Type B pancreatic cell (in vitro differentiated cells): ENCODE results near the gene ZNF302. TPM values are rescaled to one million over a fixed set of nuclear protein-coding genes. Genes with fewer than 3 reads are reported as not detected.

ENCODE experiments used
- DNase-seq: peaks from one replicate; pipeline ENCODE4 v3.0.0; 2021; ENCODE audit warnings: mixed read lengths; ENCODE audit not compliant: unreplicated experiment; ENCODE audit errors: extremely low spot score
- H3K27ac Mint-ChIP-seq: 2 replicates; pipeline ENCODE4 v1.8.0; 2021; ENCODE audit warnings: mild to moderate bottlenecking, mixed read lengths
- H3K27me3 Mint-ChIP-seq: 2 replicates; pipeline ENCODE4 v1.8.0; 2021; ENCODE audit warnings: mixed read lengths
- H3K36me3 Mint-ChIP-seq: 2 replicates; pipeline ENCODE4 v1.8.0; 2021; ENCODE audit warnings: mixed read lengths
- H3K4me1 Mint-ChIP-seq: one replicate; pipeline ENCODE4 v1.8.0; 2021; ENCODE audit warnings: mixed read lengths; ENCODE audit not compliant: unreplicated experiment
- H3K4me3 Mint-ChIP-seq: 2 replicates; pipeline ENCODE4 v1.8.0; 2021; ENCODE audit warnings: mild to moderate bottlenecking, mixed read lengths
- H3K9me3 Mint-ChIP-seq: 2 replicates; pipeline ENCODE4 v1.8.0; 2021; ENCODE audit warnings: mixed read lengths
- total RNA-seq: library from RNA; stranded (reverse); gene quantifications from 2 replicates; pipeline ENCODE4 v1.2.1, GENCODE V29; 2021; ENCODE audit warnings: low replicate concordance
- TF ChIP-seq, protein P1 (sequence below): fragments of 200-600 bp; sonication (generic); conservative IDR thresholded peaks from 2 replicates; pipeline ENCODE4 v1.5.0; 2021; ENCODE audit warnings: antibody characterized with exemption, mild to moderate bottlenecking

The ZNF302 gene
- total RNA-seq, 1 donor from 2014 or later, result 41.5 TPM

GRCh38 chr19:34673590-34673989 is 3.9 kb upstream of the ZNF302 start:
- H3K4me3 Mint-ChIP-seq, result no peak overlapping the region
- H3K4me1 Mint-ChIP-seq, result no peaks in the 10 kb centered on the region
- H3K9me3 Mint-ChIP-seq, result no peaks in the 10 kb centered on the region

DNA sequence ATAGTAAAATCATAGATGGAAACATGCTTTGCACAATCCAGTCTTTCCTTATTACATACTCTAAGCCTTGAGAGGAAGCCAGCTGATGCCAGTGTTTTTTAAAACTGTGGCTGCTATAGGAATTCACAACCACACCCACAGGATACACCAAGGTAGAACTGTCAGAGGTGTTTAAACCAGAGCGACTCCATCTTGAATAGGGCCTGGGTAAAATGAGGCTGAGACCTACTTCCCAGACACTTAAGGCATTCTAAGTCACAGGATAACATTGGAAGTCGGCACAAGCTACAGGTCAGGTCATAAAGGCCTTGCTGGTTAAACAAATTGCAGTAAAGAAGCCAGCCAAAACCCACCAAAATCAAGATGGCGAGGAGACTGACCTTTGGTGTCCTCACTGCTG is 2.2 kb upstream of the ZNF302 start:
- H3K4me3 Mint-ChIP-seq, result peak overlapping the region; percentile 44
- TF ChIP-seq, protein P1, sequence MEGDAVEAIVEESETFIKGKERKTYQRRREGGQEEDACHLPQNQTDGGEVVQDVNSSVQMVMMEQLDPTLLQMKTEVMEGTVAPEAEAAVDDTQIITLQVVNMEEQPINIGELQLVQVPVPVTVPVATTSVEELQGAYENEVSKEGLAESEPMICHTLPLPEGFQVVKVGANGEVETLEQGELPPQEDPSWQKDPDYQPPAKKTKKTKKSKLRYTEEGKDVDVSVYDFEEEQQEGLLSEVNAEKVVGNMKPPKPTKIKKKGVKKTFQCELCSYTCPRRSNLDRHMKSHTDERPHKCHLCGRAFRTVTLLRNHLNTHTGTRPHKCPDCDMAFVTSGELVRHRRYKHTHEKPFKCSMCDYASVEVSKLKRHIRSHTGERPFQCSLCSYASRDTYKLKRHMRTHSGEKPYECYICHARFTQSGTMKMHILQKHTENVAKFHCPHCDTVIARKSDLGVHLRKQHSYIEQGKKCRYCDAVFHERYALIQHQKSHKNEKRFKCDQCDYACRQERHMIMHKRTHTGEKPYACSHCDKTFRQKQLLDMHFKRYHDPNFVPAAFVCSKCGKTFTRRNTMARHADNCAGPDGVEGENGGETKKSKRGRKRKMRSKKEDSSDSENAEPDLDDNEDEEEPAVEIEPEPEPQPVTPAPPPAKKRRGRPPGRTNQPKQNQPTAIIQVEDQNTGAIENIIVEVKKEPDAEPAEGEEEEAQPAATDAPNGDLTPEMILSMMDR, result no peak
- H3K36me3 Mint-ChIP-seq, result peaks cover 19% of the 10 kb centered on the region
- peaks cover 6% of the 10 kb centered on the region for H3K4me1 Mint-ChIP-seq
- DNase-seq, result no peak
- H3K9me3 Mint-ChIP-seq, result peaks cover 7% of the 10 kb centered on the region
- no peak overlapping the region for H3K27ac Mint-ChIP-seq
- no peaks in the 10 kb centered on the region for H3K27me3 Mint-ChIP-seq

More at GRCh38 chr19:34673590-34673989, 3.9 kb upstream of the ZNF302 start:
- TF ChIP-seq, protein P1, result no peak
- DNase-seq, result no peak
- peaks cover 3% of the 10 kb centered on the region for H3K36me3 Mint-ChIP-seq
- H3K27ac Mint-ChIP-seq, result no peak overlapping the region
- H3K27me3 Mint-ChIP-seq, result no peaks in the 10 kb centered on the region

- Mint-ChIP-seq H3K9me3 (peaks cover 7% of the 10 kb centered on the region), H3K4me3 (peak overlapping the region; percentile 32), H3K27me3 (no peaks in the 10 kb centered on the region), H3K27ac (no peak overlapping the region), H3K36me3 (peaks cover 25% of the 10 kb centered on the region), H3K4me1 (peaks cover 6% of the 10 kb centered on the region)
- TF ChIP-seq, protein P1, result no peak
- no peak for DNase-seq
These were observed 1.6 kb upstream of the ZNF302 start for GRCh38 chr19:34675919-34676318.

DNA sequence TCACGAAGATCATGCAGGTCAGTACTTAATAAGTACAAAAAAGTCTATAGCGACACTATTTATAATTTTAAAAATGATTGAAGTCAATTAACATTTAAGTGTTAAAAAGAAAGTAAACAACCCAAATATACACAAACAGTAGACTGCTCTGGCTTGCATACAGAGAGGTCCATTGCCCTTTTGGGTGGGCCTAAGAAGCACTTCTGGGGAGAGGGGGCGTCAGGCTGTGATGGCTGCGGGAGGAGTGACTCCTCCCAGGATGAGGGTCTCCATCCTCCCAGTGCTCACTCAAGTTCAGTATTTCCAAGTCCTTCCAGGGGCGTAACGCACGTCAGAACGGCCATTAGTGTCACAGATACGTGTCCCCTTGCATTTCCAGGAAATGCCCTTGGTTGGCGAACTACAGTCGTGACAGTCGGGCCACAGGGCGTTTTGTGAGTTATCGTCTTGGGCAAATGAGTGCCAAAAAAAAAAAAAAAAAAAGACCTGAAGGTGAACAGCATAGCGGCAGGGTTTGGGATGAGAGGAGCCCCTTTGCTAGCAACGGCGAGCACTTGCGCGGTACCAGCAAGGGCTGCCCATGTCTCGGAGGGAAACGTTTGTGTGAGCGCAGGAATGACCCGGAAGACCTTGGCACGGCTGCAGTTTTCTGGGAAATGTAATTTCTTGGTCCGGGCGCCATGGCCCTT is 637 bp upstream of the ZNF302 start, which contains the start of gene SCGB2B2:
TSS of gene SCGB2B2 (minus strand) at position 463 of the 689 bp plus-strand sequence. CDS start 82,596 bp downstream, outside the sequence.
- Mint-ChIP-seq H3K4me1 (peaks cover 6% of the 10 kb centered on the region), H3K4me3 (peak within 1 kb of the TSS; percentile 95), H3K27me3 (no peaks in the 10 kb centered on the region), H3K9me3 (peaks cover 7% of the 10 kb centered on the region), H3K36me3 (peaks cover 32% of the 10 kb centered on the region), H3K27ac (peak within 1 kb of the TSS; percentile 98)
- TF ChIP-seq, protein P1, result peak; percentile 56
- DNase-seq, result no peak

GRCh38 chr19:34678085-34678412 is 571 bp downstream of the ZNF302 start:
- Mint-ChIP-seq H3K27ac (peak overlapping the region; percentile 98), H3K4me3 (peak overlapping the region; percentile 95), H3K4me1 (peaks cover 6% of the 10 kb centered on the region), H3K27me3 (no peaks in the 10 kb centered on the region), H3K36me3 (peaks cover 43% of the 10 kb centered on the region), H3K9me3 (peaks cover 7% of the 10 kb centered on the region)
- DNase-seq, result no peak
- TF ChIP-seq, protein P1, result no peak
